BLaER1 treated with 17β-estradiol and CSF1 and Interleukin-3, amounts not matched to agents 10 nM and 100 nM (cell line): ENCODE measurements around the gene KPNA6.
"Not testable (repeated sequence)": the region's sequence is repeated elsewhere in the genome, so short reads cannot be mapped to it uniquely, and the experiment has no call there.

ENCODE experiments used
- H3K27ac ChIP-seq, 11 experiments: shearing (Covaris generic); formaldehyde crosslinking; 2 replicates each; pipeline ENCODE4 v1.8.1; 2022
- H3K27me3 ChIP-seq, 11 experiments: shearing (Covaris generic); formaldehyde crosslinking; 2 replicates each; pipeline ENCODE4 v1.8.1; 2022
- H3K36me3 ChIP-seq, 11 experiments: shearing (Covaris generic); formaldehyde crosslinking; 2 replicates each; pipeline ENCODE4 v1.8.1; 2022
- H3K4me1 ChIP-seq, 10 experiments: shearing (Covaris generic); formaldehyde crosslinking; 2 replicates each; pipeline ENCODE4 v1.8.1; 2022
- H3K4me2 ChIP-seq, 11 experiments: shearing (Covaris generic); formaldehyde crosslinking; 2 replicates each; pipeline ENCODE4 v1.8.1; 2022
- H3K4me3 ChIP-seq, 10 experiments: shearing (Covaris generic); formaldehyde crosslinking; 2 replicates each; pipeline ENCODE4 v1.8.1; 2022
- H3K9ac ChIP-seq, 11 experiments: shearing (Covaris generic); formaldehyde crosslinking; 2 replicates each; pipeline ENCODE4 v1.8.1; 2022
- H3K9me3 ChIP-seq, 11 experiments: shearing (Covaris generic); formaldehyde crosslinking; replicated peaks in 1 of 11; 2 replicates each; pipeline ENCODE4 v1.8.1; 2022
- H4K20me1 ChIP-seq, 11 experiments: shearing (Covaris generic); formaldehyde crosslinking; 2 replicates each; pipeline ENCODE4 v1.8.1; 2022
- Cebpa-rat ChIP-seq, 11 experiments: shearing (Covaris generic); IDR thresholded peaks; 2 replicates each; pipeline ENCODE4 v1.8.1; 2022

KPNA6 gene

DNA sequence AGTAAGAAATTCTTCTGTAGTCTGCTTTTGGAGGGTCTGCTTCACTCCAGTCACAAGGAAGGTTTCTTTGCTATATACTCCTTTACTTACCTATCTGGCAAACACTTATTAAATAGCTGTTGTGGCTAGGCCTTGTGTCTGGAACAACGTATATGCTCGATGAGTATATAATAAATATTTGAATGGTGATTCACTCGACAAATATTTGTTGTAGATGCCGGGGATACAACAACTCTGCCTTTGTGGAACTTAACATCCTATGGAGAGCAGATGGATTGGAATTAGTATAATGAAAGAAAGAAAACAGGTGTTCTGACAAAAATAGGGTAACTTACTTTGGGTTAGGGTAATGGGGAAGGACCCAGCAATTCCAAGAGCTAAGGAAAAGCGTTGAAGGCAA is 31.1 kb downstream of the KPNA6 start:
- H4K20me1 ChIP-seq, result peaks cover 90 to 100% (median 99%) of the 10 kb centered on the region in 11 experiments

DNA sequence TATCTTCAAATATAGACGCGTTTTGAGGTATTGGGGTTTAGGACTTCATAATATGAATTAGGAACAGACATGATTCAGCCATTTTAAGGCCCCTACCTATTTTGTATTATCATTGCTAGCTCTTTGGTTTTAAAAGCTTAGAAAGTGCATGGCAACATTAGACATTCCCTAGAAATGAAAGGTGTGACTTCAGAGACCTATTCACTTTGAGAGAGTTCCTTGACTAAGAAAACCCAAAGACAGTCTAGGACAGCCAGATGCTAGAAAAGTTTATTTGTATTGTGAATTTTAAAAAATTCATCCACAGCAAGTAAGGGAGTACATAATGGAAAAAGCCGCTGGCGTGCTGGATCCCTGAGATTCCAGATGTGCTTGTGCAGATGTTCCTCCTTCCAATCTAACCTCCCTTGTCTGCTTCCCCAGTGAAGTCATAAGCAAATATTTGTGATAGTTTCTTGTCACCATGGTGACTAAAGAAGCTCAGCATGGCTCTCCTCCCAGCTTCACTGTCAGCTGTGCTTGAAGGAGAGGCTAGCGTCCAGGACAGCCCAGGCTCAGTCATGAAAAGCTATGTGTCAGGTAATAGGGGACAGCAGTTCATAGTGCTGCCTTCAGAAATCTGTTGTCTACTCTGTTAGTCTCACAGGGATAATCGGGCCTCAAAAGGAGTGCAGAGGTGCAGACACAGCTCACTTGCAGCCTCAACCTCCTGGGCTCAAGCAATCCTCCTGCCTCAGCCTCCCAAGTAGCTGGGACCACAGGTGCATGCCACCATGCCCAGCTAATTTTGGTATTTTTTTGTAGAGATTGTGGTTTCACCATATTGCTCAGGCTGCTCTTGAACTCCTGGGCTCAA is 34.8 kb downstream of the KPNA6 start:
- H3K27ac ChIP-seq, result peak overlapping the region in 1 of 11 experiments; percentile 25; a peak in 1 of 22 replicates
- H3K4me3 ChIP-seq, result no peak overlapping the region
- peaks cover 10 to 43% (median 19%) of the 10 kb centered on the region in 11 experiments; a peak in 21 of 22 replicates for H3K36me3 ChIP-seq
- H3K9ac ChIP-seq, result no peak overlapping the region
- H3K27me3 ChIP-seq, result no peaks in the 10 kb centered on the region
- peaks cover 8 to 17% (median 12%) of the 10 kb centered on the region in 11 experiments; a peak in 21 of 22 replicates for H3K9me3 ChIP-seq
- H4K20me1 ChIP-seq, result peaks cover 85 to 100% (median 98%) of the 10 kb centered on the region in 11 experiments
- no peak overlapping the region for H3K4me2 ChIP-seq
- H3K4me1 ChIP-seq, result peaks cover 6 to 30% (median 14%) of the 10 kb centered on the region in 10 experiments; a peak in 11 of 20 replicates
- no peak for TF ChIP-seq Cebpa-rat (IDR thresholded peaks at IDR 0.05)

More for the DNA sequence above, 31.1 kb downstream of the KPNA6 start:
- no peak overlapping the region for H3K9ac ChIP-seq
- peaks cover 0 to 21% (median 8%) of the 10 kb centered on the region in 10 experiments; a peak in 8 of 20 replicates for H3K4me1 ChIP-seq
- H3K9me3 ChIP-seq, result no peaks in the 10 kb centered on the region
- H3K27ac ChIP-seq, result no peak overlapping the region
- no peak for TF ChIP-seq Cebpa-rat (IDR thresholded peaks at IDR 0.05)
- H3K4me3 ChIP-seq, result no peak overlapping the region
- no peak overlapping the region for H3K4me2 ChIP-seq
- no peaks in the 10 kb centered on the region for H3K27me3 ChIP-seq
- peaks cover 4 to 59% (median 31%) of the 10 kb centered on the region in 11 experiments; a peak in 17 of 22 replicates for H3K36me3 ChIP-seq

DNA sequence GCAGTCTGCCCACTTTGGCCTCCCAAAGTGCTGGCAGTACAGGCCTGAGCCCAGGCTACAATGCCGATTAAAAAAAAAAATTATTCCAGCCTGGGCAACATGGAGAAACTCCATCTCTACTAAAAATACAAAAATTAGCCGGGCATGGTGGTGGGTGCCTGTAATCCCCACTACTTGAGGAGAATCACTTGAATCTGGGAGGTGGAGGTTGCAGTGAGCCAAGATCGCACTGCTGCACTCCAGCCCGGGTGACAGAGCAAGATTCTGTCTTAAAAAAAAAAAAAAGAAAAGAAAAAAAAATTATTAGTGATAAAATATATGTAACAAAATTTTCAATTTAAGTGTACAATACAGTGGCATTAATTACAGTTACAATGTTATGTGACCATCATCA is 35.4 kb downstream of the KPNA6 start:
- H3K9me3 ChIP-seq, result peaks cover 14 to 24% (median 18%) of the 10 kb centered on the region in 11 experiments
- peak overlapping the region in 1 of 11 experiments; percentile 25; a peak in 1 of 22 replicates for H3K27ac ChIP-seq
- not testable (repeated sequence) for H3K4me2 ChIP-seq, H3K9ac ChIP-seq, H3K27me3 ChIP-seq, H3K4me3 ChIP-seq
- H4K20me1 ChIP-seq, result peaks cover 79 to 100% (median 98%) of the 10 kb centered on the region in 11 experiments
- peaks cover 6 to 30% (median 14%) of the 10 kb centered on the region in 10 experiments; a peak in 11 of 20 replicates for H3K4me1 ChIP-seq
- peaks cover 16 to 43% (median 23%) of the 10 kb centered on the region in 11 experiments; a peak in 21 of 22 replicates for H3K36me3 ChIP-seq

DNA sequence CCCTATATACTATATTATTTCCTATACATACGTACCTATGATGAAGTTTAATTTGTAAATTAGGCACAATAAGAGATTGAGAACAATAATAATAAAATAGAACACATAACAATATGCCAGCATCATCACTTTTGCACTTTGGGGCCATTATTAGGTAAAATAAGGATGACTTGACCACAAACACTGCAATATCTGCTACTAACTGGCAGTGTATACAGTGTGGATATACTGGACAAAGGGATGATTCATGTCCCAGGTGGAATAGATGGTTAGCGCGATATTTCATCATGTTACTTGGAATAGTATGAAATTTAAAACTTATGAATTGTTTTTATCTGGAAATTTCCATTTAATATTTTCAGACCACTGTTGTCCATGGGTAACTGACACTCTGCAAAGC is 36.2 kb downstream of the KPNA6 start:
- no peak for TF ChIP-seq Cebpa-rat (IDR thresholded peaks at IDR 0.05)
- Histone ChIP-seq H3K36me3 (peaks cover 22 to 43% (median 29%) of the 10 kb centered on the region in 11 experiments), H3K9ac (no peak overlapping the region), H4K20me1 (peaks cover 72 to 100% (median 92%) of the 10 kb centered on the region in 11 experiments), H3K9me3 (peaks cover 21 to 31% (median 25%) of the 10 kb centered on the region in 11 experiments), H3K27ac (no peak overlapping the region), H3K4me2 (no peak overlapping the region), H3K27me3 (no peaks in the 10 kb centered on the region), H3K4me3 (no peak overlapping the region), H3K4me1 (peaks cover under 1 to 25% (median 11%) of the 10 kb centered on the region in 10 experiments; a peak in 11 of 20 replicates)

DNA sequence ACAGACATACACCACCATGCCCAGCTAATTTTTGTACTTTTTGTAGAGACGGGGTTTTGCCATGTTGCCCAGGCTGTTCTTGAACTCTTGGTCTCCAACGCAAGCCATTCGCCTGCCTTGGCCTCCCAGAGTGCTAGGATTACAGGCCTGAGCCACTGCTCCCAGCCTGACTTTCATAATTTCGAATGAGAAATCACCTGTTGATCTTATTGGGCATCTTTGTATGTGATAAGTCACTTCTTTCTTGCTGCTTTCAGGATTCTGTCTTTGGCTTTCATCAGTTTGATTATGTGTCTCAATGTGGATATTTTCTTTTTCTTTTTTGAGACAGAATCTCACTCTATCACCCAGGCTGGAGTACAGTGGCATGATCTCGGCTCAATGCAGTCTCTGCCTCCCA is 39.9 kb downstream of the KPNA6 start:
- not testable (repeated sequence) for H3K4me2 ChIP-seq, H3K27ac ChIP-seq, H3K9ac ChIP-seq, H3K4me3 ChIP-seq, H3K27me3 ChIP-seq
- peaks cover 24 to 55% (median 45%) of the 10 kb centered on the region in 11 experiments for H3K36me3 ChIP-seq
- H3K9me3 ChIP-seq, result peaks cover 25 to 36% (median 31%) of the 10 kb centered on the region in 11 experiments
- peaks cover 0 to 27% (median 11%) of the 10 kb centered on the region in 10 experiments; a peak in 11 of 20 replicates for H3K4me1 ChIP-seq
- peaks cover 60 to 100% (median 85%) of the 10 kb centered on the region in 11 experiments; a peak in 21 of 22 replicates for H4K20me1 ChIP-seq

DNA sequence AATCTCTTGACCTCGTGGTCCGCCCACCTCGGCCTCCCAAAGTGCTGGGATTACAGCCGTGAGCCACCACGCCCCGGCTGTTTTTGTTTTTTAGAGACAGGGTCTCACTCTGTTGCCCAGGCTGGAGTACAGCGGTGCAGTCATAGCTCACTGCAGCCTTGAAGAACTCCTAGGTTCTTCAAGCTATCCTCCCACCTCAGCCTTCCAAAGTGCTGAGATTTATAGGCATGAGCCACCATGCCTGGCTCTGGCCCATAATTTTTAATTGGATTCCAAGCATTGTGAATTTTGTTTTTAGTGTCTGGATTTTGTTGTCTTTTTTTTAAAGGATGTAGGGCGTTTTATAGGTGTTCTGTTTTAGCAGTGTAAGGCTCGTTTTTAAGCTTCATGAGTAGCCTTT is 43.0 kb downstream of the KPNA6 start:
- Histone ChIP-seq H3K4me2 (peak overlapping the region in 1 of 11 experiments; percentile 30; a peak in 1 of 22 replicates), H3K9ac (peak overlapping the region in 1 of 11 experiments; percentile 11; a peak in 1 of 22 replicates)

DNA sequence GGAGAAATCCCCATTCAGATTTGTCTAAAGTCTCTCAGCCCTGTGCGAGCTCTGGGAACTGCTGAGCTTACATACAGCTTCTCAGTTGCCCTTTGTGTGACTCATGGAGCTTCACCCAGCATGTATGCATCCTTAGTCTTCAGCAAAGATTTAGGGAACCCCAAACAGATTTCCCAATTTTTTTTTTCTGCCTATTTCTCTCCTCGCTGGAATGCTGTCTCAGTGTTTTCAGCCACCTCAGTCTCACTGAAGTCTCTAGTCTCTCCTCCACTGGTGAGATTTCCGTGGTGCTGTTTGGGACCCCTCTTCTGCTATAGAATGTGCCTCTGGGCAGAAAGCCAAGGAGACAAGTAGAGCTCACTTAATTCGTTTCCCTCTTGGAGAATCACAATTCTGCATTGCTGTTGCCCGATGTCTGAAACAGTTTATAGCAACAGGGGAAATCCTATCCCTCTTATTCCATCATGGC is 43.5 kb downstream of the KPNA6 start:
- no peak for TF ChIP-seq Cebpa-rat (IDR thresholded peaks at IDR 0.05)
- Histone ChIP-seq H3K27ac (no peak overlapping the region), H3K9ac (peak overlapping the region in 1 of 11 experiments; percentile 11; a peak in 1 of 22 replicates), H3K4me2 (0 out of 22 replicates have a peak overlapping the region, but pooled peaks of 1 of the 11 experiments have one; percentile 19), H3K27me3 (no peaks in the 10 kb centered on the region), H3K4me3 (no peak overlapping the region), H3K9me3 (peaks cover 25 to 32% (median 30%) of the 10 kb centered on the region in 11 experiments), H4K20me1 (peaks cover 58 to 99% (median 81%) of the 10 kb centered on the region in 11 experiments; a peak in 21 of 22 replicates), H3K36me3 (peaks cover 49 to 79% (median 66%) of the 10 kb centered on the region in 11 experiments), H3K4me1 (peaks cover 0 to 16% (median 6%) of the 10 kb centered on the region in 10 experiments; a peak in 8 of 20 replicates)

More for the DNA sequence above, 43.0 kb downstream of the KPNA6 start:
- Histone ChIP-seq H3K27ac (no peak overlapping the region), H3K4me3 (no peak overlapping the region), H3K4me1 (peaks cover 0 to 16% (median 6%) of the 10 kb centered on the region in 10 experiments; a peak in 8 of 20 replicates), H3K36me3 (peaks cover 44 to 74% (median 62%) of the 10 kb centered on the region in 11 experiments), H3K9me3 (peaks cover 25 to 32% (median 30%) of the 10 kb centered on the region in 11 experiments), H3K27me3 (no peaks in the 10 kb centered on the region), H4K20me1 (peaks cover 55 to 100% (median 81%) of the 10 kb centered on the region in 11 experiments; a peak in 21 of 22 replicates)
- no peak for TF ChIP-seq Cebpa-rat (IDR thresholded peaks at IDR 0.05)

DNA sequence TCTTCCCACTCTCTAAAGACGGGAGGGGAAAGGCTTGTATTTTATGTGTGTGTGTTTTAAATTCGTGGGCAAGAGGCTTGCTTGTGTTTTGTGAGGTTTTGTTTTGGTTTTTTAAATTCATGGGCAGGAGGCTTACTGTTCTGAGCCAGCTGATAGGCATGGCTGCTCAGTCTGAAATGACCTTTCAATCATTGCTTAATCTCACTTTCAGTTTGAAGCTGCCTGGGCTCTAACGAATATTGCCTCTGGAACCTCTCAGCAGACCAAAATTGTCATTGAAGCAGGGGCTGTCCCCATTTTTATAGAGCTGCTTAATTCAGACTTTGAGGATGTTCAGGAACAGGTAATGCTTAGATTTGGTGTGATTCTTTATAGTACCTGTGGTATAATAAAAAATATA is 51.3 kb downstream of the KPNA6 start:
- no peaks in the 10 kb centered on the region for H3K9me3 ChIP-seq
- peaks cover 0 to under 1% (median 0%) of the 10 kb centered on the region in 10 experiments; a peak in 1 of 20 replicates for H3K4me1 ChIP-seq
- H3K27me3 ChIP-seq, result no peaks in the 10 kb centered on the region
- no peak overlapping the region for H3K27ac ChIP-seq
- no peak for TF ChIP-seq Cebpa-rat (IDR thresholded peaks at IDR 0.05)
- no peak overlapping the region for H3K9ac ChIP-seq
- H4K20me1 ChIP-seq, result peaks cover 5 to 41% (median 22%) of the 10 kb centered on the region in 11 experiments; a peak in 19 of 22 replicates
- H3K4me3 ChIP-seq, result no peak overlapping the region
- H3K36me3 ChIP-seq, result peaks cover 96 to 100% (median 98%) of the 10 kb centered on the region in 11 experiments
- no peak overlapping the region for H3K4me2 ChIP-seq

DNA sequence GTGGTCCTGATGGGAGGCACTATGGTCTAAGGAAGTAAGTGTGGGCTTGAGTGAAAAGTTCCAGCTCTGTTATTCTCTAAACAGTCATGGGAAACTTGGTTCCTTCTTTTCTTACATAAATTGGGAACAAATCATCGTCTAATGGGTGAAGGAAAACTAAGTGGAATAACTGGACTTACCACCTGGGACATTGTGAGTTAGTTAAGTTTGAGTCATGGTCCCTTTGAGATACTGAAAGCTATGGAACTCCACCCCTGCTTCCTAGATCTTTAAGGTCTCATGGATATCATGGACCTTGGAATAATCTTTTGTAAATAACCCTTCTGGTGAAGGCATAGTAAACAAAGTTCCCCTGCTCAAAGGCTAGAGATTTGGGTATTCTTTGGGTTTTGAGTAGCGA is 55.5 kb downstream of the KPNA6 start:
- H3K27ac ChIP-seq, result no peak overlapping the region
- H3K4me3 ChIP-seq, result no peak overlapping the region
- H4K20me1 ChIP-seq, result peaks cover 0 to 12% (median 0%) of the 10 kb centered on the region in 11 experiments; a peak in 5 of 22 replicates
- H3K36me3 ChIP-seq, result peaks cover 96 to 100% (median 98%) of the 10 kb centered on the region in 11 experiments
- no peak overlapping the region for H3K4me2 ChIP-seq
- H3K4me1 ChIP-seq, result no peaks in the 10 kb centered on the region
- no peaks in the 10 kb centered on the region for H3K9me3 ChIP-seq
- H3K27me3 ChIP-seq, result no peaks in the 10 kb centered on the region
- H3K9ac ChIP-seq, result no peak overlapping the region
- TF ChIP-seq Cebpa-rat (IDR thresholded peaks at IDR 0.05), result no peak

DNA sequence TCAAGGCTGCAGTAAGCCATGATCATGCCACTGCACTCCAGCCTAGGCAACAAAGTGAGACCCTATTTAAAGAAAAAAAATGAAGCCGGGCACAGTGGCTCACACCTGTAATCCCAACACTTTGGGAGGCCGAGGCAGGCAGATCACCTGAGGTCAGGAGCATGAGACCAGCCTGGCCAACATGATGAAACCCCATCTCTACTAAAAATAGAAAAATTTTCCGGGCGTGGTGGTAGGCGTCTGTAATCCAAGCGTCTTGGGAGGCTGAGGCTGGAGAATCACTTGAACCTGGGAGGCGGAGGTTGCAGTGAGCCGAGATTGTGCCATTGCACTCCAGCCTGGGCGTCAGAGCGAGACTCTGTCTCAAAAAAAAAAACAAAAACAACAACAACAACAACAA is 57.8 kb downstream of the KPNA6 start:
- H3K9me3 ChIP-seq, H3K4me3 ChIP-seq, H3K4me2 ChIP-seq, H3K27ac ChIP-seq, H3K4me1 ChIP-seq, H3K9ac ChIP-seq, H4K20me1 ChIP-seq, H3K27me3 ChIP-seq: not testable (repeated sequence)
- H3K36me3 ChIP-seq, result peaks cover 95 to 100% (median 98%) of the 10 kb centered on the region in 11 experiments
